B cell (primary cell): ENCODE measurements around the gene FAM237A. TPM values are rescaled to one million over a fixed set of nuclear protein-coding genes. Genes with fewer than 3 reads are reported as not detected.

Experiments
- ATAC-seq: fragments of 200-7000 bp; cut with Tn5 transposase; one replicate; pipeline ENCODE4 v1.10.0; 2021; ENCODE audit warnings: low read depth, mild to moderate bottlenecking, moderate number of reproducible peaks, moderate library complexity
- CTCF ChIA-PET: fragments of 350-600 bp; sonication (Branson Sonifier 250); formaldehyde crosslinking; loops from one replicate; lab custom pipeline; 2021; ENCODE audit warnings: antibody characterized with exemption, inconsistent platforms; lab: Charles Lee
- POLR2A ChIA-PET: fragments of 350-600 bp; sonication (Branson Sonifier 250); formaldehyde crosslinking; loops from one replicate; lab custom pipeline; 2021; ENCODE audit warnings: antibody characterized with exemption; lab: Charles Lee
- DNase-seq: peaks from one replicate; pipeline ENCODE4 v3.0.0; 2013
- H2AFZ ChIP-seq: 2 replicates; pipeline ENCODE4 v1.6.1; 2012; ENCODE audit warnings: mild to moderate bottlenecking, low read depth, low read length; ENCODE audit not compliant: insufficient read depth, poor library complexity, severe bottlenecking
- H3K27ac ChIP-seq, 2 donors: 1 replicate in 1 of 2; 2 replicates in 1 of 2; pipeline ENCODE4 v1.5.1; 2012 to 2013; ENCODE audit warnings: low read length in 2 of 2, mild to moderate bottlenecking in 2 of 2, moderate library complexity in 1 of 2
- H3K27me3 ChIP-seq, 4 experiments: fragments of 200-600 bp in 1 of 4; sonication (generic) in 1 of 4; replicated peaks in 1 of 4; 1 replicate in 2 of 4; 2 replicates in 2 of 4; pipeline versions ENCODE4 v1.6.1 to v1.7.0; 2013 to 2016; ENCODE audit warnings: low read length in 3 of 4, mild to moderate bottlenecking in 2 of 4, mixed read lengths in 1 of 4, moderate library complexity in 1 of 4; ENCODE audit not compliant: insufficient read depth in 4 of 4, control insufficient read depth in 3 of 4; ENCODE audit errors: control extremely low read depth in 1 of 4
- H3K36me3 ChIP-seq, 2 experiments: replicated peaks in 1 of 2; 1 replicate in 1 of 2; 2 replicates in 1 of 2; pipeline versions ENCODE4 v1.6.1 to v1.7.1; 2013; ENCODE audit warnings: low read length in 1 of 2; ENCODE audit not compliant: insufficient read depth in 2 of 2, control insufficient read depth in 1 of 2; ENCODE audit errors: control extremely low read depth in 1 of 2, extremely low read depth in 1 of 2
- H3K4me1 ChIP-seq, 2 donors: fragments of 200-600 bp in 1 of 2; sonication (generic) in 1 of 2; 1 replicate in 1 of 2; 2 replicates in 1 of 2; pipeline versions ENCODE4 v1.5.1 to v1.6.1; 2013 to 2017; ENCODE audit warnings: low read length in 2 of 2; ENCODE audit not compliant: control insufficient read depth in 2 of 2, insufficient read depth in 2 of 2
- H3K4me2 ChIP-seq: replicated peaks from 2 replicates; pipeline ENCODE3; 2012; ENCODE audit warnings: mild to moderate bottlenecking, low read depth, low read length; ENCODE audit not compliant: poor library complexity, severe bottlenecking
- H3K4me3 ChIP-seq, 5 experiments: fragments of 200-600 bp in 1 of 5; sonication (generic) in 1 of 5; 1 replicate in 3 of 5; 2 replicates in 2 of 5; pipeline versions ENCODE4 v1.5.1 to v1.7.0; 2011 to 2016; ENCODE audit warnings: low read length in 4 of 5, mild to moderate bottlenecking in 4 of 5, low read depth in 2 of 5, control low read depth in 1 of 5, moderate library complexity in 1 of 5; ENCODE audit not compliant: insufficient read depth in 1 of 5; ENCODE audit errors: control extremely low read depth in 1 of 5, extremely low read depth in 1 of 5
- H3K79me2 ChIP-seq: fragments of 200-600 bp; sonication (generic); one replicate; pipeline ENCODE4 v1.6.0; 2016; ENCODE audit warnings: low read length; ENCODE audit not compliant: control insufficient read depth, insufficient read depth
- H3K9ac ChIP-seq: fragments of 200-600 bp; sonication (generic); 2 replicates; pipeline ENCODE4 v1.6.1; 2017; ENCODE audit warnings: mild to moderate bottlenecking, low read length, moderate library complexity
- H3K9me3 ChIP-seq, 3 donors: one replicate each; pipeline versions ENCODE4 v1.6.1 to v1.7.1; 2013; ENCODE audit warnings: low read length in 2 of 3; ENCODE audit not compliant: control insufficient read depth in 2 of 3, insufficient read depth in 1 of 3; ENCODE audit errors: control extremely low read depth in 1 of 3
- H4K20me1 ChIP-seq: 2 replicates; pipeline ENCODE4 v1.6.0; 2012; ENCODE audit warnings: mild to moderate bottlenecking, low read length; ENCODE audit not compliant: insufficient read depth, control insufficient read depth, poor library complexity, severe bottlenecking
- H3K27ac Mint-ChIP-seq: one replicate; pipeline ENCODE4 v1.8.0; 2021; ENCODE audit warnings: mixed read lengths
- H3K27me3 Mint-ChIP-seq: one replicate; pipeline ENCODE4 v1.8.0; 2021; ENCODE audit warnings: mixed read lengths
- H3K4me1 Mint-ChIP-seq: one replicate; pipeline ENCODE4 v1.8.0; 2021; ENCODE audit warnings: mixed read lengths
- H3K4me3 Mint-ChIP-seq: one replicate; pipeline ENCODE4 v1.8.0; 2021; ENCODE audit warnings: mixed read lengths
- H3K9me3 Mint-ChIP-seq: one replicate; pipeline ENCODE4 v1.8.0; 2022; ENCODE audit warnings: mixed read lengths; ENCODE audit not compliant: insufficient read depth
- EZH2 ChIP-seq: IDR thresholded peaks from 2 replicates; pipeline ENCODE4 v1.6.1; 2012; ENCODE audit warnings: borderline replicate concordance, low read depth, mild to moderate bottlenecking, moderate library complexity, low read length; ENCODE audit not compliant: insufficient read depth, poor library complexity, severe bottlenecking
- WGBS: methylation state at CpG from one replicate; pipeline ENCODE4 v1.1.5; 2013; ENCODE audit warnings: missing lambda C conversion rate; ENCODE audit not compliant: insufficient coverage; 5-methylcytosine and 5-hydroxymethylcytosine counted together
- intact Hi-C: fragments of 100-400 bp; cut with micrococcal nuclease; formaldehyde crosslinking; loops from one replicate; pipeline ENCODE4 v1.10.0; 2022
- polyA plus RNA-seq: library from polyadenylated mRNA; depleted of rRNA; stranded (reverse); fragments of >200 nt; gene quantifications from 2 replicates; pipeline ENCODE4 v1.2.3, GENCODE V29; 2012
- total RNA-seq, 2 donors: library from RNA; stranded (reverse); fragments of 120-200 nt in 1 of 2; gene quantifications; 1 replicate in 1 of 2; 2 replicates in 1 of 2; pipeline versions ENCODE4 v1.2.3 to v1.2.4, GENCODE V29; 2013 to 2022
- TF ChIP-seq, protein P1 (sequence below): fragments of 200-600 bp; IDR thresholded peaks from one replicate; pipeline ENCODE4 v1.8.0; 2022; ENCODE audit warnings: antibody characterized with exemption, mild to moderate bottlenecking

The FAM237A gene
- total and polyA plus RNA-seq, 2 donors (not counting 1 experiment from before 2014, with no cell fraction given), result not detected

DNA sequence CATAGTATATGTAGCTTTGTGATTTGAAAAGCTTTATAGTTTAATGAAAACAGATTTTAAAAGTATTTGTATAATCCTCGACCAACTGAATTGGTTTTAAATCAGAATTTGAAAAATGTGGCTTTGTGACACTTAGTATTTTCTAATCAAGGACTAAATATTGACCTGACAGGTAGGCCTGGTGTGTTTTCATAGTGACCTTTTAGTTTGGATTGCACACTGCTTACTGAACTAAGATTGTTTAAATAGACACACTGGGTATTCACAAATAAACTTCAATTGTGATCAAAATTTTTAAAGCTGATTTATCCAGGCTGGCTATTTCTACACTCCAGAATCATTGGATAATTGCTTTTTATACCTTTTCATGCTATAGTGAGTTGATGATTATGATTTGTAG lies 31.8 kb upstream of the FAM237A start:
- Mint-ChIP-seq H3K27ac (no peak overlapping the region), H3K9me3 (no peaks in the 10 kb centered on the region), H3K4me3 (no peak overlapping the region), H3K4me1 (no peaks in the 10 kb centered on the region), H3K27me3 (no peaks in the 10 kb centered on the region)
- no peak overlapping the region for H3K4me3 ChIP-seq
- H3K27ac ChIP-seq, result no peak overlapping the region
- H2AFZ ChIP-seq, result no peak overlapping the region
- POLR2A ChIA-PET, result no interaction called here
- H3K27me3 ChIP-seq, result no peaks in the 10 kb centered on the region
- TF ChIP-seq, protein P1, sequence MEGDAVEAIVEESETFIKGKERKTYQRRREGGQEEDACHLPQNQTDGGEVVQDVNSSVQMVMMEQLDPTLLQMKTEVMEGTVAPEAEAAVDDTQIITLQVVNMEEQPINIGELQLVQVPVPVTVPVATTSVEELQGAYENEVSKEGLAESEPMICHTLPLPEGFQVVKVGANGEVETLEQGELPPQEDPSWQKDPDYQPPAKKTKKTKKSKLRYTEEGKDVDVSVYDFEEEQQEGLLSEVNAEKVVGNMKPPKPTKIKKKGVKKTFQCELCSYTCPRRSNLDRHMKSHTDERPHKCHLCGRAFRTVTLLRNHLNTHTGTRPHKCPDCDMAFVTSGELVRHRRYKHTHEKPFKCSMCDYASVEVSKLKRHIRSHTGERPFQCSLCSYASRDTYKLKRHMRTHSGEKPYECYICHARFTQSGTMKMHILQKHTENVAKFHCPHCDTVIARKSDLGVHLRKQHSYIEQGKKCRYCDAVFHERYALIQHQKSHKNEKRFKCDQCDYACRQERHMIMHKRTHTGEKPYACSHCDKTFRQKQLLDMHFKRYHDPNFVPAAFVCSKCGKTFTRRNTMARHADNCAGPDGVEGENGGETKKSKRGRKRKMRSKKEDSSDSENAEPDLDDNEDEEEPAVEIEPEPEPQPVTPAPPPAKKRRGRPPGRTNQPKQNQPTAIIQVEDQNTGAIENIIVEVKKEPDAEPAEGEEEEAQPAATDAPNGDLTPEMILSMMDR, result no peak
- no peak for TF ChIP-seq EZH2
- no peak for ATAC-seq
- H3K9me3 ChIP-seq, result no peaks in the 10 kb centered on the region
- WGBS, result no CpG with 5 or more reads among the region's 1 CpG
- no peaks in the 10 kb centered on the region for H4K20me1 ChIP-seq
- no peaks in the 10 kb centered on the region for H3K36me3 ChIP-seq
- H3K9ac ChIP-seq, result no peak overlapping the region
- DNase-seq, result no peak
- intact Hi-C loops, result no loop called here
- H3K79me2 ChIP-seq, result no peaks in the 10 kb centered on the region
- CTCF ChIA-PET, result no interaction called here
- H3K4me2 ChIP-seq, result no peak overlapping the region
- H3K4me1 ChIP-seq, result no peaks in the 10 kb centered on the region

DNA sequence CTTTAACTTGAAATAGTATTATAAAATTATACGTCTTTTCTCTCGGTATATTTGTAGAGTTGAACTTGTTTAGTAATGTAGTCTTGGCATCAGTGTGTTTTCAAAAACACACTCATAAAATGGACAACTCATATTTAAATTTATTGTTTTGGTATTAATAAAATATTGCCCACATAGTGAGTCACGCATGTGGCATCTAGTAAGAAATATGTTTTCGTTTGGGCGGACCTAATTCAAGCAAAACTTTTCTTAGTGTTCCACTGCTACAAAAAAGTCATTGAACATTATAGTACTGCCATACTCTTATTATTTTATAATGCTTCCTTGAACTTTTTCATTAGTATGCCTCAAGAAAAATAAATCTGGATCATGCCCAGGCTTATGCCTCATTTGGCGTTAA lies 31.1 kb upstream of the FAM237A start:
- Mint-ChIP-seq H3K4me1 (no peaks in the 10 kb centered on the region), H3K4me3 (no peak overlapping the region), H3K27ac (no peak overlapping the region), H3K9me3 (no peaks in the 10 kb centered on the region), H3K27me3 (no peaks in the 10 kb centered on the region)
- 100% methylated on average over 1 of the region's 6 CpGs for WGBS
- H3K79me2 ChIP-seq, result no peaks in the 10 kb centered on the region
- no peak overlapping the region for H3K4me2 ChIP-seq
- no peaks in the 10 kb centered on the region for H4K20me1 ChIP-seq
- DNase-seq (no peak), ATAC-seq (no peak)
- no peaks in the 10 kb centered on the region for H3K4me1 ChIP-seq
- CTCF ChIA-PET, result no interaction called here
- H3K9ac ChIP-seq, result no peak overlapping the region
- no peak overlapping the region for H2AFZ ChIP-seq
- POLR2A ChIA-PET, result no interaction called here
- no peak overlapping the region for H3K4me3 ChIP-seq
- H3K27me3 ChIP-seq, result no peaks in the 10 kb centered on the region
- no peaks in the 10 kb centered on the region for H3K9me3 ChIP-seq
- no peaks in the 10 kb centered on the region for H3K36me3 ChIP-seq
- TF ChIP-seq EZH2, result no peak
- TF ChIP-seq, protein P1, result no peak
- intact Hi-C loops, result no loop called here
- no peak overlapping the region for H3K27ac ChIP-seq
